Loucy (cell line): ENCODE measurements around the gene ADAT2.

Experiments used
- H2AFZ ChIP-seq: fragments of 200-600 bp; sonication (generic); 2 replicates; pipeline ENCODE4 v1.6.0; 2016; ENCODE audit warnings: antibody characterized with exemption, mild to moderate bottlenecking, low read length, moderate library complexity
- H3F3A ChIP-seq: fragments of 200-600 bp; 2 replicates; pipeline ENCODE4 v1.6.0; 2016; ENCODE audit warnings: antibody characterized with exemption, low read depth, mild to moderate bottlenecking
- H3K27me3 ChIP-seq: fragments of 200-600 bp; sonication (generic); 2 replicates; pipeline ENCODE4 v1.6.1; 2014; ENCODE audit warnings: low read length, mild to moderate bottlenecking; ENCODE audit not compliant: insufficient read depth, poor library complexity, severe bottlenecking
- H3K36me3 ChIP-seq: fragments of 200-600 bp; sonication (generic); 2 replicates; pipeline ENCODE4 v1.6.1; 2016; ENCODE audit warnings: low read length; ENCODE audit not compliant: insufficient read depth
- H3K4me1 ChIP-seq: fragments of 200-600 bp; sonication (generic); 2 replicates; pipeline ENCODE4 v1.5.1; 2014; ENCODE audit warnings: low read length, mild to moderate bottlenecking; ENCODE audit not compliant: insufficient read depth, poor library complexity, severe bottlenecking
- H3K4me2 ChIP-seq: fragments of 200-600 bp; sonication (generic); 2 replicates; pipeline ENCODE4 v1.6.0; 2014; ENCODE audit warnings: antibody characterized with exemption, low read length, low read depth, mild to moderate bottlenecking; ENCODE audit not compliant: poor library complexity, severe bottlenecking
- H3K4me3 ChIP-seq: fragments of 200-600 bp; sonication (generic); 2 replicates; pipeline ENCODE4 v1.5.1; 2014; ENCODE audit warnings: low read length, mild to moderate bottlenecking, mixed read lengths; ENCODE audit not compliant: poor library complexity, severe bottlenecking
- H3K79me2 ChIP-seq: fragments of 200-600 bp; sonication (generic); 2 replicates; pipeline ENCODE4 v1.6.1; 2014; ENCODE audit warnings: low read length; ENCODE audit not compliant: insufficient read depth
- H3K9ac ChIP-seq: fragments of 200-600 bp; sonication (generic); 2 replicates; pipeline ENCODE4 v1.6.0; 2014; ENCODE audit warnings: mild to moderate bottlenecking, low read depth, low read length, moderate library complexity; ENCODE audit not compliant: poor library complexity, severe bottlenecking
- H3K9me2 ChIP-seq: fragments of 200-600 bp; sonication (generic); replicated peaks from 2 replicates; pipeline ENCODE4 v1.6.1; 2016; ENCODE audit warnings: low read depth, low read length, mixed read lengths
- H3K9me3 ChIP-seq: fragments of 200-600 bp; sonication (generic); 2 replicates; pipeline ENCODE4 v1.6.1; 2014; ENCODE audit warnings: mild to moderate bottlenecking, antibody characterized with exemption, low read length, low read depth; ENCODE audit not compliant: insufficient read depth
- H4K20me1 ChIP-seq: fragments of 200-600 bp; sonication (generic); 2 replicates; pipeline ENCODE4 v1.6.0; 2014; ENCODE audit warnings: antibody characterized with exemption, low read length, mild to moderate bottlenecking; ENCODE audit not compliant: insufficient read depth, poor library complexity, severe bottlenecking
- EZH2phosphoT487 ChIP-seq: fragments of 200-600 bp; IDR thresholded peaks from 2 replicates; pipeline ENCODE4 v1.6.1; 2018; ENCODE audit warnings: antibody characterized with exemption, mild to moderate bottlenecking, moderate library complexity, borderline replicate concordance
- TF ChIP-seq, protein P1 (sequence below): fragments of 200-600 bp; sonication (generic); conservative IDR thresholded peaks from 2 replicates; pipeline ENCODE4 v1.5.1; 2014; ENCODE audit warnings: mild to moderate bottlenecking, antibody characterized with exemption, low read length

Gene ADAT2

DNA sequence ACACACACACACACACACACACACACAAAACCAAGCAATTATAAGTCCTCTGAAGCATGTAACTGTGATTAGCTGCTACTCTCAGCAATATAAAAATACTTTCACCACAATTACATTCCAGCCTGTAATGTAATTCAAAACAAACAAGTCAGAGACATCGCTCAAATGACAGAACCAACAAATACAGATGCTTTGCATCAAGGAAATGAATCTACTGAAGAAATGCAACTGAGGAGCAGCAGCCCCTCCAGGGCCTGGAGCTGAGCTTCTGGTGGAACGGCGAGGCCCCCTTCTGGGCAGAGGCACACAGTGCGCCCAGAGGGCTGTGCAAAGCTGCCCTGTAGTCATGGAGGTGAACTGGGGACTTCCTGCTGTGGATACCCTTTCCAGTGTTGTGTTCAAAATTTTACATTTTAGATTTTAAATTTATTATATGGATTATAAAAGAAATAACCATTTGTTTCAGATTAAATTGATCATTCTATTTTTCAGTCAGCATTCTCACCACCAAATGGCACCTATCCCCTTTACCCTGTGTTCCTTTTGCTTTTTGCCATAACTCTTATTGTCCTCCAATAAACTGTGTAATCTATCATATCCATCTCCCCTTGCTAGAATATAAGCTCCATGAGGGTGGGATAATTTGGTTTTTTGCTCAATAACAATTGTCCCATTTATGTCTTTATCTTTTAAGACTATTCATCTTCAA lies 23.2 kb downstream of the ADAT2 start:
- no peak overlapping the region for H3K9ac ChIP-seq
- no peaks in the 10 kb centered on the region for H3K27me3 ChIP-seq
- H4K20me1 ChIP-seq: peaks cover 3% of the 10 kb centered on the region
- no peaks in the 10 kb centered on the region for H3K79me2 ChIP-seq
- no peaks in the 10 kb centered on the region for H3K4me1 ChIP-seq
- peaks cover 21% of the 10 kb centered on the region; the same call in 1 of the 2 replicates for H3K36me3 ChIP-seq
- H2AFZ ChIP-seq: no peak overlapping the region
- H3F3A ChIP-seq: no peaks in the 10 kb centered on the region
- no peak overlapping the region for H3K4me3 ChIP-seq
- TF ChIP-seq EZH2phosphoT487: no peak
- TF ChIP-seq, protein P1, sequence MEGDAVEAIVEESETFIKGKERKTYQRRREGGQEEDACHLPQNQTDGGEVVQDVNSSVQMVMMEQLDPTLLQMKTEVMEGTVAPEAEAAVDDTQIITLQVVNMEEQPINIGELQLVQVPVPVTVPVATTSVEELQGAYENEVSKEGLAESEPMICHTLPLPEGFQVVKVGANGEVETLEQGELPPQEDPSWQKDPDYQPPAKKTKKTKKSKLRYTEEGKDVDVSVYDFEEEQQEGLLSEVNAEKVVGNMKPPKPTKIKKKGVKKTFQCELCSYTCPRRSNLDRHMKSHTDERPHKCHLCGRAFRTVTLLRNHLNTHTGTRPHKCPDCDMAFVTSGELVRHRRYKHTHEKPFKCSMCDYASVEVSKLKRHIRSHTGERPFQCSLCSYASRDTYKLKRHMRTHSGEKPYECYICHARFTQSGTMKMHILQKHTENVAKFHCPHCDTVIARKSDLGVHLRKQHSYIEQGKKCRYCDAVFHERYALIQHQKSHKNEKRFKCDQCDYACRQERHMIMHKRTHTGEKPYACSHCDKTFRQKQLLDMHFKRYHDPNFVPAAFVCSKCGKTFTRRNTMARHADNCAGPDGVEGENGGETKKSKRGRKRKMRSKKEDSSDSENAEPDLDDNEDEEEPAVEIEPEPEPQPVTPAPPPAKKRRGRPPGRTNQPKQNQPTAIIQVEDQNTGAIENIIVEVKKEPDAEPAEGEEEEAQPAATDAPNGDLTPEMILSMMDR: peak; percentile 97
- no peak overlapping the region for H3K4me2 ChIP-seq
- no peaks in the 10 kb centered on the region for H3K9me2 ChIP-seq
- no peaks in the 10 kb centered on the region for H3K9me3 ChIP-seq

DNA sequence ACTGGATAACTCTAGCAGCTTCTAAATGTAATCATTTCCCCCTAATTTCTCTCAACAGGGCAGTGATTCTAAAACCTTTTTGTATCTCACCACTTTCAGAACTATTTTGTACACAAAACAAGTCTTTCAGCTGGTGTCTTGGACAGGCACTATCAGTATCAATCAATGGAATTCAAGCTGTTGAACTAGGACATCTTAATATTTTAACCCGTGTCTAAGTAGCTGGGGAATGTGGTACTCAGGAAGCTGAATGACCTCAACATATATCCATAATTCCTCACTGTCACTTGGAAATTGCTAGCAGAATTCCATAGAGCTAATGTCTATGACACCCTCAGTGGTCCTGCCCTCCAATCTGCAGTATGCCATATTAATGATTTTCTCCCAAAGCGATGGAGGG lies 24.5 kb downstream of the ADAT2 start:
- Histone ChIP-seq H3K27me3 (no peaks in the 10 kb centered on the region), H3K4me2 (no peak overlapping the region), H3K79me2 (no peaks in the 10 kb centered on the region), H3K9me3 (no peaks in the 10 kb centered on the region), H4K20me1 (peaks cover 3% of the 10 kb centered on the region), H2AFZ (no peak overlapping the region), H3K9me2 (no peaks in the 10 kb centered on the region), H3F3A (no peaks in the 10 kb centered on the region), H3K4me3 (no peak overlapping the region), H3K36me3 (peaks cover 9% of the 10 kb centered on the region; the same call in 1 of the 2 replicates), H3K9ac (no peak overlapping the region), H3K4me1 (no peaks in the 10 kb centered on the region)
- no peak for TF ChIP-seq EZH2phosphoT487
- TF ChIP-seq, protein P1: no peak

DNA sequence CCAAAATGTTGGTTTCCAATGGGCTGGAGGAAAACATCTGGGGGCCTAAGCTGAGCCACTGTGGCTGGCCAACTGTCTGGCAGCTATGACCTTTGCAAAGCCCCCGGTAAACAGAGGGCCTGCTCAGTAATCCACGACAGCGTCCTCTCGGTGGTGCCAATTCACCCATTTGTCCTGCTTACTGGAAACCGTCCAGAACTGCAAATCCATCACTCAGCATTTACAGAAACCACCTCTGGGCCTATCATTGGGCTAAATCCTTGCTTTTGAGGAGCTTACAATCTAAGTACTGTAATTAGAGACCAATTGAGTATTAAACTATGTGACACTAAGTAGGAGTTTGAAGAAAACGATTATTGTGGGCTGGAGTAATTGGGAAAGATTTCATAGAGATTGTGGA lies 31.0 kb downstream of the ADAT2 start:
- Histone ChIP-seq H3K36me3 (no peaks in the 10 kb centered on the region), H3K9me3 (no peaks in the 10 kb centered on the region), H3K4me1 (no peaks in the 10 kb centered on the region), H3K9ac (no peak overlapping the region), H2AFZ (no peak overlapping the region), H3K4me2 (no peak overlapping the region), H3K27me3 (no peaks in the 10 kb centered on the region), H3K79me2 (no peaks in the 10 kb centered on the region), H3F3A (no peaks in the 10 kb centered on the region), H3K9me2 (no peaks in the 10 kb centered on the region), H4K20me1 (no peaks in the 10 kb centered on the region), H3K4me3 (no peak overlapping the region)
- TF ChIP-seq, protein P1: no peak
- no peak for TF ChIP-seq EZH2phosphoT487
